Suprapubic skin (tissue), 3 donors: ENCODE measurements around the gene TBR1.

Experiments used
- POLR2AphosphoS5 ChIP-seq, 3 donors: sonication (generic); formaldehyde crosslinking; IDR thresholded peaks; one replicate each; pipeline ENCODE4 v1.6.1; 2017; ENCODE audit warnings: antibody characterized with exemption in 3 of 3
- TF ChIP-seq, protein P1 (sequence below), 2 donors: fragments of 200-600 bp in 1 of 2; fragments of 450-650 bp in 1 of 2; sonication (generic) in 1 of 2; IDR thresholded peaks; one replicate each; pipeline ENCODE4 v1.5.1; 2016 to 2019; ENCODE audit warnings: antibody characterized with exemption in 2 of 2, mild to moderate bottlenecking in 1 of 2, moderate library complexity in 1 of 2

- TF ChIP-seq, protein P1, sequence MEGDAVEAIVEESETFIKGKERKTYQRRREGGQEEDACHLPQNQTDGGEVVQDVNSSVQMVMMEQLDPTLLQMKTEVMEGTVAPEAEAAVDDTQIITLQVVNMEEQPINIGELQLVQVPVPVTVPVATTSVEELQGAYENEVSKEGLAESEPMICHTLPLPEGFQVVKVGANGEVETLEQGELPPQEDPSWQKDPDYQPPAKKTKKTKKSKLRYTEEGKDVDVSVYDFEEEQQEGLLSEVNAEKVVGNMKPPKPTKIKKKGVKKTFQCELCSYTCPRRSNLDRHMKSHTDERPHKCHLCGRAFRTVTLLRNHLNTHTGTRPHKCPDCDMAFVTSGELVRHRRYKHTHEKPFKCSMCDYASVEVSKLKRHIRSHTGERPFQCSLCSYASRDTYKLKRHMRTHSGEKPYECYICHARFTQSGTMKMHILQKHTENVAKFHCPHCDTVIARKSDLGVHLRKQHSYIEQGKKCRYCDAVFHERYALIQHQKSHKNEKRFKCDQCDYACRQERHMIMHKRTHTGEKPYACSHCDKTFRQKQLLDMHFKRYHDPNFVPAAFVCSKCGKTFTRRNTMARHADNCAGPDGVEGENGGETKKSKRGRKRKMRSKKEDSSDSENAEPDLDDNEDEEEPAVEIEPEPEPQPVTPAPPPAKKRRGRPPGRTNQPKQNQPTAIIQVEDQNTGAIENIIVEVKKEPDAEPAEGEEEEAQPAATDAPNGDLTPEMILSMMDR (IDR thresholded peaks at IDR 0.05): no peak
- no peak for TF ChIP-seq POLR2AphosphoS5 (IDR thresholded peaks at IDR 0.05)
Observed at GRCh38 chr2:161425728-161426454, 9.8 kb downstream of the TBR1 start.
